ENCODE data around the gene YEATS4. TPM values are rescaled to one million over a fixed set of nuclear protein-coding genes. Genes with fewer than 3 reads are reported as not detected.

Gene YEATS4
- total and polyA plus RNA-seq, 2 experiments from 2014 or later: 16.2 to 58.2 TPM

DNA sequence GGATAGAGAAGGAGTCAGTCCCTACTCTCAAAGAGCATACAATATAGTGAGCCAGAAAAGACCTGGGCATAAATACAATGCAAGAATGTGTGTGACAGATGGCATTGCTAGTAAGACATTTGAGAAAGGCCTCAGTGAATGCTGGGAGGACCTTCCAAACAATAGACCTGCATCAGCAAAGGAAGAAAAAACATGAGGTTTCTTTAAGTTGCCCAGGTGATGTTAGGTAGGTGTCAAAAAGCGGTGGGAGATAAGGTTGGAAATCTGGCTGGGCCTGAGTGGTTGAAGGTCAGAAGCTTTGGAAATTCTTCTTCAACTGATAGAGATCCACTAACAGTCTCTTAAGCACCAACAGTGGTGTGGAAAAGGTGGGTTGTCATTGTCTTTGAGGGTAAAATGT lies 60.2 kb downstream of the YEATS4 start:
- no peaks in the 10 kb centered on the region for H3K9me2 ChIP-seq (replicated peaks; ENCODE audit: insufficient read depth)
- no peaks in the 10 kb centered on the region for H4K20me1 ChIP-seq (ENCODE audit: insufficient read depth, poor library complexity, severe bottlenecking)
- WGBS (ENCODE audit: low lambda C conversion rate, missing lambda C conversion rate): 91% methylated on average over 1 of the region's 1 CpG
- no peaks in the 10 kb centered on the region for H3K36me3 ChIP-seq (replicated peaks; ENCODE audit: insufficient read depth, low read depth)
- H3K4me2 ChIP-seq: no peak overlapping the region
- H3K4me3 ChIP-seq: no peak overlapping the region
- no peak overlapping the region for H3K27ac ChIP-seq
- no peaks in the 10 kb centered on the region for H3K9me3 ChIP-seq (ENCODE audit: low read depth)
- H3K79me2 ChIP-seq: no peaks in the 10 kb centered on the region
- no peaks in the 10 kb centered on the region for H3K27me3 ChIP-seq
- peaks cover 23% of the 10 kb centered on the region for H3K4me1 ChIP-seq (ENCODE audit: insufficient read depth)
- TF ChIP-seq, protein P1, sequence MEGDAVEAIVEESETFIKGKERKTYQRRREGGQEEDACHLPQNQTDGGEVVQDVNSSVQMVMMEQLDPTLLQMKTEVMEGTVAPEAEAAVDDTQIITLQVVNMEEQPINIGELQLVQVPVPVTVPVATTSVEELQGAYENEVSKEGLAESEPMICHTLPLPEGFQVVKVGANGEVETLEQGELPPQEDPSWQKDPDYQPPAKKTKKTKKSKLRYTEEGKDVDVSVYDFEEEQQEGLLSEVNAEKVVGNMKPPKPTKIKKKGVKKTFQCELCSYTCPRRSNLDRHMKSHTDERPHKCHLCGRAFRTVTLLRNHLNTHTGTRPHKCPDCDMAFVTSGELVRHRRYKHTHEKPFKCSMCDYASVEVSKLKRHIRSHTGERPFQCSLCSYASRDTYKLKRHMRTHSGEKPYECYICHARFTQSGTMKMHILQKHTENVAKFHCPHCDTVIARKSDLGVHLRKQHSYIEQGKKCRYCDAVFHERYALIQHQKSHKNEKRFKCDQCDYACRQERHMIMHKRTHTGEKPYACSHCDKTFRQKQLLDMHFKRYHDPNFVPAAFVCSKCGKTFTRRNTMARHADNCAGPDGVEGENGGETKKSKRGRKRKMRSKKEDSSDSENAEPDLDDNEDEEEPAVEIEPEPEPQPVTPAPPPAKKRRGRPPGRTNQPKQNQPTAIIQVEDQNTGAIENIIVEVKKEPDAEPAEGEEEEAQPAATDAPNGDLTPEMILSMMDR (IDR thresholded peaks at IDR 0.05; ENCODE audit: poor library complexity): no peak
- TF ChIP-seq EZH2phosphoT487 (IDR thresholded peaks at IDR 0.05; ENCODE audit: low read depth, severe bottlenecking, unreplicated experiment): no peak
- TF ChIP-seq EZH2 (IDR thresholded peaks at IDR 0.05; ENCODE audit: borderline replicate concordance): no peak
- DNase-seq (ENCODE audit: low spot score): no peak
- H2AFZ ChIP-seq: no peak overlapping the region

DNA sequence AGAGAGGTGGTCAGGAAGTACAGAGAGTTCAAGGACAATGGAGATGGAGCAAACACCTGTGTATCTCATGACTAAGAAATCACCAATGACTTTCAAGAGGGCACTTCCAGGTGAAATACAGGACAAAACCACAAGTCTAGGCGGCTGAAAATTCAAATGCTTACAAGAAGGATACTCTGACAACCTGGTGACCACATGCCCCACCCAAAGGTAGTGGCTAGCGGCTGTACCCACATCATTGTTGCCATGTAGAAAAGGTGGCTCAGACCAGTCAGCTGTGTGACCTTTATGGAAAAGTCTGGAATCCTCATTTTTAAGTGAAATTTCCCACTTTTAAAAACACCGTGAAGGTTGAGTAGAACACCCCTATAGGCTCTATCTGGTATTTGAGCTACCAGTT lies 62.0 kb downstream of the YEATS4 start:
- H3K27me3 ChIP-seq: no peaks in the 10 kb centered on the region
- no peak for DNase-seq (ENCODE audit: low spot score)
- H3K4me1 ChIP-seq (ENCODE audit: insufficient read depth): peaks cover 16% of the 10 kb centered on the region
- H3K9me3 ChIP-seq (ENCODE audit: low read depth): no peaks in the 10 kb centered on the region
- no peak overlapping the region for H3K4me3 ChIP-seq
- no peaks in the 10 kb centered on the region for H3K9me2 ChIP-seq (replicated peaks; ENCODE audit: insufficient read depth)
- H3K79me2 ChIP-seq: no peaks in the 10 kb centered on the region
- no peaks in the 10 kb centered on the region for H3K36me3 ChIP-seq (replicated peaks; ENCODE audit: insufficient read depth, low read depth)
- H3K4me2 ChIP-seq: no peak overlapping the region
- TF ChIP-seq, protein P1 (IDR thresholded peaks at IDR 0.05; ENCODE audit: poor library complexity): no peak
- no peak for TF ChIP-seq EZH2 (IDR thresholded peaks at IDR 0.05; ENCODE audit: borderline replicate concordance)
- TF ChIP-seq EZH2phosphoT487 (IDR thresholded peaks at IDR 0.05; ENCODE audit: low read depth, severe bottlenecking, unreplicated experiment): no peak
- no peak overlapping the region for H2AFZ ChIP-seq
- H4K20me1 ChIP-seq (ENCODE audit: insufficient read depth, poor library complexity, severe bottlenecking): no peaks in the 10 kb centered on the region
- WGBS (ENCODE audit: low lambda C conversion rate, missing lambda C conversion rate): 94% methylated on average over 3 of the region's 3 CpGs
- H3K27ac ChIP-seq: no peak overlapping the region

DNA sequence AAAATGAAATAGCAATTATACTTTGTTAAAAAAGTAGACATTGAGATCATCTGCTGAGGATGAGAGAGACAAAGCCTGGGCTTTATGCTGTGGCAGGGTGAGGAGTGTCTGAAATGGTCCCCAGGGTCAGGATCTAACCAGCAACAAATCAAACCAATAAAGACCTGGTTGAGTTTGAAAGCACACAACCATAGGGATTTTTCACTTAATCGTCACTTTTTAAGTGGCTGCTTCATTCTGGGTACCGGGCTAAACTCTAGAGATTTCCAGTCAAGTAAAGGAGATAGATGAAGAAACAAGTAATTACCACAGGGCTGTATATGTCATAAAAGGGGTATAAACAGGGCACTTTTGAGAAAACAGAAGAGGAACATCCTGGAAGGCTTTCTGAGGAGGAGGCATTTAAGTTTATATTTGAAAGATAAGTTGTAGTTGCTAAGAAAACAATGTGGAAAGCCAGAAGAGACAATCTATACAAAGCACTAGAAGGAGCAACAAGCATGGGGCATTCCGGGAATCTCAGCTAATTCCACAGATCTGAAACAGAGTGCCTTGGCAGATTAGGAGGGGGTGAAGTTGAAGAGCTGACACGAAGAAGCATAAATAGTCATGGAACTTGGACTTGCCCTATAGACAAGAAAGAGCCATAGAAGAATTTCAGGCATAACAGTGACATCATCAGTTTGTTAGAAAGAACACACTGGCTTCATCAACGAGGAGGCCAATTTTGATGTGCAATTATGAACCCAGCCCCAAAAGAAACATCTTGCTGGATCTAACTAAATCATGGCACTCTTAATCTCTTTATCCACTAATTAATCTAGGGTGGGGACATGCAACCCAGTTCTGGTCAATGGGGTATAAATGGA lies 63.7 kb downstream of the YEATS4 start:
- Histone ChIP-seq H3K27me3 (no peaks in the 10 kb centered on the region), H3K27ac (no peak overlapping the region), H3K4me3 (no peak overlapping the region), H3K9me3 (ENCODE audit: low read depth) (no peaks in the 10 kb centered on the region), H3K36me3 (replicated peaks; ENCODE audit: insufficient read depth, low read depth) (no peaks in the 10 kb centered on the region), H3K4me2 (no peak overlapping the region), H3K9me2 (replicated peaks; ENCODE audit: insufficient read depth) (no peaks in the 10 kb centered on the region), H4K20me1 (ENCODE audit: insufficient read depth, poor library complexity, severe bottlenecking) (no peaks in the 10 kb centered on the region), H3K4me1 (ENCODE audit: insufficient read depth) (peaks cover 5% of the 10 kb centered on the region), H3K79me2 (no peaks in the 10 kb centered on the region), H2AFZ (no peak overlapping the region)
- DNase-seq (ENCODE audit: low spot score): no peak
- TF ChIP-seq, protein P1 (IDR thresholded peaks at IDR 0.05; ENCODE audit: poor library complexity): no peak
- TF ChIP-seq EZH2 (IDR thresholded peaks at IDR 0.05; ENCODE audit: borderline replicate concordance) (no peak), EZH2phosphoT487 (IDR thresholded peaks at IDR 0.05; ENCODE audit: low read depth, severe bottlenecking, unreplicated experiment) (no peak)
- 73% methylated on average over 5 of the region's 5 CpGs for WGBS (ENCODE audit: low lambda C conversion rate, missing lambda C conversion rate)
